Mesendoderm (in vitro differentiated cells): ENCODE measurements around the gene CFAP97D2.
"Not testable (repeated sequence)": the region's sequence is repeated elsewhere in the genome, so short reads cannot be mapped to it uniquely, and the experiment has no call there.

Experiments used
- DNase-seq: peaks from one replicate; pipeline ENCODE4 v3.0.0; 2013
- H2AK5ac ChIP-seq: 2 replicates; pipeline ENCODE4 v1.6.1; 2013; ENCODE audit warnings: low read length, inconsistent platforms
- H2BK120ac ChIP-seq: 2 replicates; pipeline ENCODE4 v1.6.1; 2013; ENCODE audit warnings: low read depth, mild to moderate bottlenecking, low read length, moderate library complexity, mixed read lengths
- H2BK15ac ChIP-seq: replicated peaks from 2 replicates; pipeline ENCODE4 v1.6.1; 2013; ENCODE audit warnings: low read depth, mild to moderate bottlenecking, moderate library complexity
- H2BK5ac ChIP-seq: 2 replicates; pipeline ENCODE4 v1.6.1; 2013; ENCODE audit warnings: low read length, inconsistent platforms
- H3K18ac ChIP-seq: 2 replicates; pipeline ENCODE4 v1.6.1; 2013; ENCODE audit warnings: mild to moderate bottlenecking, low read length, mixed read lengths
- H3K23ac ChIP-seq: one replicate; pipeline ENCODE4 v1.6.1; 2013; ENCODE audit warnings: low read length
- H3K27ac ChIP-seq: 2 replicates; pipeline ENCODE4 v1.5.1; 2013; ENCODE audit warnings: low read depth, mild to moderate bottlenecking, inconsistent platforms, low read length, moderate library complexity
- H3K27me3 ChIP-seq: 2 replicates; pipeline ENCODE4 v1.6.1; 2013; ENCODE audit warnings: low read length, control low read depth, mild to moderate bottlenecking, inconsistent platforms; ENCODE audit not compliant: insufficient read depth, poor library complexity
- H3K36me3 ChIP-seq: 2 replicates; pipeline ENCODE4 v1.6.1; 2013; ENCODE audit warnings: low read length, inconsistent platforms; ENCODE audit not compliant: control insufficient read depth, insufficient read depth
- H3K4ac ChIP-seq: one replicate; pipeline ENCODE4 v1.6.1; 2013; ENCODE audit warnings: low read depth, mild to moderate bottlenecking, low read length, moderate library complexity
- H3K4me1 ChIP-seq: 2 replicates; pipeline ENCODE4 v1.6.1; 2013; ENCODE audit warnings: low read depth, low read length, inconsistent platforms; ENCODE audit not compliant: control insufficient read depth
- H3K4me2 ChIP-seq: 2 replicates; pipeline ENCODE4 v1.6.1; 2013; ENCODE audit warnings: low read length
- H3K4me3 ChIP-seq: 2 replicates; pipeline ENCODE4 v1.5.1; 2013; ENCODE audit warnings: mild to moderate bottlenecking, low read length
- H3K56ac ChIP-seq: one replicate; pipeline ENCODE4 v1.6.1; 2013; ENCODE audit warnings: low read length
- H3K79me1 ChIP-seq: 2 replicates; pipeline ENCODE4 v1.6.1; 2013; ENCODE audit warnings: low read length, inconsistent platforms
- H3K79me2 ChIP-seq: 2 replicates; pipeline ENCODE4 v1.6.1; 2013; ENCODE audit warnings: mild to moderate bottlenecking, low read length; ENCODE audit not compliant: control insufficient read depth, insufficient read depth
- H3K9ac ChIP-seq: 2 replicates; pipeline ENCODE4 v1.6.1; 2013; ENCODE audit warnings: low read length, inconsistent platforms
- H4K5ac ChIP-seq: one replicate; pipeline ENCODE4 v1.6.1; 2013; ENCODE audit warnings: low read length
- H4K8ac ChIP-seq: one replicate; pipeline ENCODE4 v1.6.1; 2013; ENCODE audit warnings: low read depth, mild to moderate bottlenecking, control low read depth, low read length, moderate library complexity
- WGBS: extraction: QIAGEN DNeasy Blood & Tissue Kit; methylation state at CpG from one replicate; pipeline ENCODE4 v1.1.7; 2013; ENCODE audit warnings: low lambda C conversion rate, missing lambda C conversion rate; ENCODE audit not compliant: insufficient coverage; ENCODE audit errors: extremely low coverage; 5-methylcytosine and 5-hydroxymethylcytosine counted together

CFAP97D2 gene

GRCh38 chr13:114260814-114261213 lies 81.8 kb downstream of the CFAP97D2 start:
- H3K9ac ChIP-seq: no peak overlapping the region
- H3K4me1 ChIP-seq: peaks cover 2% of the 10 kb centered on the region
- H4K5ac ChIP-seq: no peak overlapping the region
- no peak overlapping the region for H3K4me2 ChIP-seq
- H4K8ac ChIP-seq: no peak overlapping the region
- no peak for DNase-seq
- peak overlapping the region; percentile 57 for H3K56ac ChIP-seq
- no peak overlapping the region for H3K18ac ChIP-seq
- no peak overlapping the region for H2BK15ac ChIP-seq
- H3K27ac ChIP-seq: peak overlapping the region; percentile 77
- H3K23ac ChIP-seq: no peak overlapping the region
- no CpG with 5 or more reads among the region's 3 CpGs for WGBS
- no peaks in the 10 kb centered on the region for H3K79me2 ChIP-seq
- H3K79me1 ChIP-seq: peaks cover 2% of the 10 kb centered on the region
- no peak overlapping the region for H3K4me3 ChIP-seq
- peaks cover 11% of the 10 kb centered on the region for H3K36me3 ChIP-seq
- H2BK5ac ChIP-seq: peak overlapping the region; percentile 63
- no peak overlapping the region for H2AK5ac ChIP-seq
- H2BK120ac ChIP-seq: no peak overlapping the region
- no peaks in the 10 kb centered on the region for H3K27me3 ChIP-seq
- H3K4ac ChIP-seq: no peak overlapping the region

- peaks cover 11% of the 10 kb centered on the region for H3K36me3 ChIP-seq
- peaks cover 2% of the 10 kb centered on the region for H3K4me1 ChIP-seq
- H3K27me3 ChIP-seq: no peaks in the 10 kb centered on the region
- no peak overlapping the region for H2BK15ac ChIP-seq
- peaks cover 2% of the 10 kb centered on the region for H3K79me1 ChIP-seq
- H3K79me2 ChIP-seq: no peaks in the 10 kb centered on the region
- no peak overlapping the region for H3K9ac ChIP-seq
- no peak overlapping the region for H4K8ac ChIP-seq
- H4K5ac ChIP-seq: no peak overlapping the region
- H3K4me3 ChIP-seq: no peak overlapping the region
- H2AK5ac ChIP-seq: no peak overlapping the region
- no peak overlapping the region for H3K4ac ChIP-seq
- no peak overlapping the region for H3K23ac ChIP-seq
- no peak overlapping the region for H2BK120ac ChIP-seq
- H3K18ac ChIP-seq: no peak overlapping the region
- H3K4me2 ChIP-seq: no peak overlapping the region
- WGBS: no CpG with 5 or more reads among the region's 3 CpGs
- peak overlapping the region; percentile 77 for H3K27ac ChIP-seq
- peak overlapping the region; percentile 59 for H3K56ac ChIP-seq
- peak; percentile 91 for DNase-seq
- H2BK5ac ChIP-seq: no peak overlapping the region
These were observed 82.4 kb downstream of the CFAP97D2 start for GRCh38 chr13:114261328-114261965.

GRCh38 chr13:114263578-114263977 lies 84.5 kb downstream of the CFAP97D2 start:
- Histone ChIP-seq H3K56ac (no peak overlapping the region), H2BK120ac (no peak overlapping the region), H2BK5ac (no peak overlapping the region), H3K4me1 (peaks cover 2% of the 10 kb centered on the region), H3K18ac (no peak overlapping the region), H4K5ac (no peak overlapping the region), H2AK5ac (no peak overlapping the region), H3K27me3 (no peaks in the 10 kb centered on the region), H3K27ac (no peak overlapping the region), H3K4ac (no peak overlapping the region), H3K36me3 (peaks cover 10% of the 10 kb centered on the region), H3K4me2 (no peak overlapping the region), H3K23ac (no peak overlapping the region), H3K79me1 (peaks cover 2% of the 10 kb centered on the region), H4K8ac (no peak overlapping the region), H2BK15ac (no peak overlapping the region), H3K79me2 (no peaks in the 10 kb centered on the region), H3K4me3 (no peak overlapping the region), H3K9ac (no peak overlapping the region)
- no CpG with 5 or more reads among the region's 5 CpGs for WGBS
- DNase-seq: no peak

- peaks cover 12% of the 10 kb centered on the region for H3K36me3 ChIP-seq
- not testable (repeated sequence) for H3K56ac ChIP-seq
These were observed 85.3 kb downstream of the CFAP97D2 start for GRCh38 chr13:114264313-114264712.

GRCh38 chr13:114264886-114265611 lies 86.0 kb downstream of the CFAP97D2 start:
- no peak overlapping the region for H2BK15ac ChIP-seq
- no peak overlapping the region for H4K5ac ChIP-seq
- no peak overlapping the region for H3K4ac ChIP-seq
- no peak overlapping the region for H2BK120ac ChIP-seq
- H3K4me1 ChIP-seq: peaks cover 2% of the 10 kb centered on the region
- H3K56ac ChIP-seq: no peak overlapping the region
- H3K27ac ChIP-seq: no peak overlapping the region
- no peak overlapping the region for H2BK5ac ChIP-seq
- no peak overlapping the region for H4K8ac ChIP-seq
- H3K4me3 ChIP-seq: no peak overlapping the region
- H3K27me3 ChIP-seq: no peaks in the 10 kb centered on the region
- no peak overlapping the region for H3K4me2 ChIP-seq
- H3K79me1 ChIP-seq: peaks cover 2% of the 10 kb centered on the region
- no peak overlapping the region for H3K23ac ChIP-seq
- H2AK5ac ChIP-seq: no peak overlapping the region
- no peak overlapping the region for H3K9ac ChIP-seq
- H3K79me2 ChIP-seq: no peaks in the 10 kb centered on the region
- H3K36me3 ChIP-seq: peaks cover 12% of the 10 kb centered on the region
- no peak overlapping the region for H3K18ac ChIP-seq
- no peak for DNase-seq
- WGBS: no CpG with 5 or more reads among the region's 8 CpGs

More at GRCh38 chr13:114264313-114264712, 85.3 kb downstream of the CFAP97D2 start:
- not testable (repeated sequence) for H3K4me1 ChIP-seq, H3K4ac ChIP-seq, H3K23ac ChIP-seq, H3K27me3 ChIP-seq, H2BK120ac ChIP-seq, DNase-seq, H2AK5ac ChIP-seq, H4K5ac ChIP-seq, H3K9ac ChIP-seq, H3K27ac ChIP-seq, H3K18ac ChIP-seq, H4K8ac ChIP-seq, H3K4me3 ChIP-seq, H3K79me2 ChIP-seq, H2BK15ac ChIP-seq, H2BK5ac ChIP-seq, H3K4me2 ChIP-seq, H3K79me1 ChIP-seq
- no CpG with 5 or more reads among the region's 13 CpGs for WGBS
